Breast epithelium (tissue), 3 donors: ENCODE data around the gene UBE2O.
"Not testable (repeated sequence)": the region's sequence is repeated elsewhere in the genome, so short reads cannot be mapped to it uniquely, and the experiment has no call there.

Experiments
- CTCF ChIP-seq, 3 donors: fragments of 450-650 bp; IDR thresholded peaks; one replicate each; pipeline ENCODE4 v1.5.1; 2016 to 2017; ENCODE audit warnings: antibody characterized with exemption in 3 of 3, mild to moderate bottlenecking in 3 of 3, moderate library complexity in 3 of 3
- POLR2A ChIP-seq: fragments of 450-650 bp; IDR thresholded peaks from one replicate; pipeline ENCODE4 v1.6.1; 2016; ENCODE audit warnings: antibody characterized with exemption, mild to moderate bottlenecking, moderate library complexity
- POLR2AphosphoS5 ChIP-seq, 3 donors: sonication (generic); formaldehyde crosslinking; IDR thresholded peaks; one replicate each; pipeline ENCODE4 v1.6.1; 2017; ENCODE audit warnings: antibody characterized with exemption in 3 of 3

GRCh38 chr17:76359776-76360175 lies 93.2 kb downstream of the UBE2O start:
- not testable (repeated sequence) for TF ChIP-seq CTCF (IDR thresholded peaks at IDR 0.05); POLR2AphosphoS5 (IDR thresholded peaks at IDR 0.05); POLR2A
